Esophagus muscularis mucosa (tissue), 3 donors: ENCODE measurements around the gene DHTKD1.

Experiments
- POLR2A ChIP-seq: fragments of 450-650 bp; IDR thresholded peaks from one replicate; pipeline ENCODE4 v1.6.1; 2017; ENCODE audit warnings: antibody characterized with exemption, moderate library complexity, mild to moderate bottlenecking, low read depth
- TF ChIP-seq, protein P1 (sequence below), 3 experiments: fragments of 200-600 bp in 2 of 3; fragments of 450-650 bp in 1 of 3; sonication (generic) in 2 of 3; IDR thresholded peaks; one replicate each; pipeline ENCODE4 v1.5.1; 2017 to 2019; ENCODE audit warnings: antibody characterized with exemption in 3 of 3, mild to moderate bottlenecking in 2 of 3, moderate library complexity in 1 of 3

DNA sequence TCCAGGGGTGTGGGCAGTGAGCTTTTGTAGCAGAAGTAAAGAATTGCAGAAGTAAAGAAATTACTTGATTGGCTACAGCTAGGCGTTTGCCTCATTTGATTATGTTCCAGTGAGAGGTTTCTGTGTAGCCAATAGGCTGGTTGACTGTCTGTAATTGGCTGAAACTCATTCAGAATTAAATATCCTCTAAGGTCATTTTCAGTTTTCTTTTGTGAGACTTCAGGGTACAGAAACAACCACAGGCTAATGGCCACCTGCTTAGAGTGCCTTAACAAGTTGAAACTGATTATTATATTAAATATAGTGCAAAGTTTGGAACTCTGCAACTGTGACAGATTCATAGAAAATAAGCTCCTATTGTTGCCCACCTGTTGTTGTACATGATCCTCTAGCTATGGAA, 71.3 kb downstream of the DHTKD1 start:
- no peak for TF ChIP-seq POLR2A
- TF ChIP-seq, protein P1, sequence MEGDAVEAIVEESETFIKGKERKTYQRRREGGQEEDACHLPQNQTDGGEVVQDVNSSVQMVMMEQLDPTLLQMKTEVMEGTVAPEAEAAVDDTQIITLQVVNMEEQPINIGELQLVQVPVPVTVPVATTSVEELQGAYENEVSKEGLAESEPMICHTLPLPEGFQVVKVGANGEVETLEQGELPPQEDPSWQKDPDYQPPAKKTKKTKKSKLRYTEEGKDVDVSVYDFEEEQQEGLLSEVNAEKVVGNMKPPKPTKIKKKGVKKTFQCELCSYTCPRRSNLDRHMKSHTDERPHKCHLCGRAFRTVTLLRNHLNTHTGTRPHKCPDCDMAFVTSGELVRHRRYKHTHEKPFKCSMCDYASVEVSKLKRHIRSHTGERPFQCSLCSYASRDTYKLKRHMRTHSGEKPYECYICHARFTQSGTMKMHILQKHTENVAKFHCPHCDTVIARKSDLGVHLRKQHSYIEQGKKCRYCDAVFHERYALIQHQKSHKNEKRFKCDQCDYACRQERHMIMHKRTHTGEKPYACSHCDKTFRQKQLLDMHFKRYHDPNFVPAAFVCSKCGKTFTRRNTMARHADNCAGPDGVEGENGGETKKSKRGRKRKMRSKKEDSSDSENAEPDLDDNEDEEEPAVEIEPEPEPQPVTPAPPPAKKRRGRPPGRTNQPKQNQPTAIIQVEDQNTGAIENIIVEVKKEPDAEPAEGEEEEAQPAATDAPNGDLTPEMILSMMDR (IDR thresholded peaks at IDR 0.05), result no peak
